K562 (cell line): Measurements from ENCODE around the gene IL23A. TPM values are rescaled to one million over a fixed set of nuclear protein-coding genes. Genes with fewer than 3 reads are reported as not detected.

Experiments
- ADNP ChIP-seq: fragments of 200-800 bp; sonication (Bioruptor generic); IDR thresholded peaks from 2 replicates; pipeline ENCODE4 v1.6.1; 2016; ENCODE audit warnings: missing genetic modification characterization, missing compliant biosample characterization
- DACH1 ChIP-seq: fragments of 450-650 bp; IDR thresholded peaks from 2 replicates; pipeline ENCODE4 v1.6.1; 2018; ENCODE audit not compliant: partially characterized antibody
- E2F3 ChIP-seq: fragments of 250-450 bp; sonication (Bioruptor Pico); IDR thresholded peaks from 2 replicates; pipeline ENCODE4 v1.4.0; 2020; ENCODE audit warnings: mild to moderate bottlenecking
- NBN ChIP-seq: fragments of 450-650 bp; IDR thresholded peaks from 2 replicates; pipeline ENCODE4 v1.6.1; 2016; ENCODE audit warnings: low read depth, mild to moderate bottlenecking
- NONO ChIP-seq, 2 experiments: fragments of 200-400 bp in 1 of 2; fragments of 450-650 bp in 1 of 2; formaldehyde crosslinking in 1 of 2; IDR thresholded peaks; 2 replicates each; pipeline ENCODE4 v1.6.1; 2017; ENCODE audit warnings: low read depth in 2 of 2, mild to moderate bottlenecking in 2 of 2, moderate library complexity in 2 of 2, low read length in 1 of 2
- NR2C2 ChIP-seq, 2 experiments: fragments of 200-800 bp in 1 of 2; sonication (Bioruptor generic) in 1 of 2; sonication (generic) in 1 of 2; formaldehyde crosslinking in 1 of 2; IDR thresholded peaks; 2 replicates each; pipeline versions ENCODE4 v1.6.1 to v1.8.0; 2016 to 2022; ENCODE audit warnings: mild to moderate bottlenecking in 1 of 2, missing compliant biosample characterization in 1 of 2, missing genetic modification characterization in 1 of 2, missing genetic modification reagents in 1 of 2
- PPARD ChIP-seq: fragments of 250-450 bp; sonication (Bioruptor Pico); IDR thresholded peaks from 2 replicates; pipeline ENCODE4 v1.8.0; 2022; ENCODE audit warnings: inconsistent platforms, mild to moderate bottlenecking, moderate library complexity
- RBM34 ChIP-seq: fragments of 200-400 bp; formaldehyde crosslinking; IDR thresholded peaks from 2 replicates; pipeline ENCODE4 v1.6.1; 2018; ENCODE audit warnings: low read length, borderline replicate concordance; ENCODE audit not compliant: insufficient read depth
- TEAD1 ChIP-seq, 2 experiments: fragments of 450-650 bp in 1 of 2; sonication (generic) in 1 of 2; formaldehyde crosslinking; IDR thresholded peaks; 2 replicates each; pipeline versions ENCODE4 v1.4.0 to v1.8.0; 2020 to 2022; ENCODE audit warnings: mild to moderate bottlenecking in 2 of 2, missing genetic modification reagents in 1 of 2
- polyA plus RNA-seq, 8 experiments: library from polyadenylated mRNA; depleted of rRNA in 4 of 8; stranded (reverse) in 5 of 8; unstranded in 3 of 8; fragments of >200 nt; fragmentation: Nextera tagmentation in 2 of 8; fragmentation: Illumina TruSeq in 1 of 8; extraction: Ambion mirVana in 2 of 8; extraction: Trizol in 1 of 8; gene quantifications; 2 replicates each; pipeline versions ENCODE4 v1.2.1 to v1.2.3, GENCODE V29; 2011 to 2014; ENCODE audit warnings: inconsistent platforms in 1 of 8, missing spikeins in 1 of 8
- total RNA-seq, 7 experiments: library from RNA; depleted of rRNA in 6 of 7; stranded (reverse); fragments of >200 nt in 6 of 7; fragmentation: Illumina TruSeq in 2 of 7; extraction: Trizol in 2 of 7; gene quantifications; 2 replicates each; pipeline versions ENCODE4 v1.2.1 to v1.2.3, GENCODE V29; 2011 to 2021; ENCODE audit warnings: low replicate concordance in 1 of 7
- TF ChIP-seq, protein P1 (sequence below), 2 experiments: fragments of 150-350 bp in 1 of 2; IDR thresholded peaks; 2 replicates each; pipeline ENCODE4 v1.6.1; 2012 to 2016; ENCODE audit warnings: low read depth in 2 of 2, low read length in 2 of 2, mild to moderate bottlenecking in 1 of 2, moderate library complexity in 1 of 2
- TF ChIP-seq, protein P2 (sequence below): sonication (generic); formaldehyde crosslinking; IDR thresholded peaks from 2 replicates; pipeline ENCODE4 v1.8.0; 2022; ENCODE audit warnings: missing genetic modification reagents, mild to moderate bottlenecking, moderate library complexity, borderline replicate concordance
- TF ChIP-seq, protein P3 (sequence below): fragments of 250-450 bp; sonication (Bioruptor Pico); IDR thresholded peaks from 2 replicates; pipeline ENCODE4 v1.5.1; 2021; ENCODE audit warnings: mild to moderate bottlenecking

The IL23A gene
- total and polyA plus RNA-seq, 9 of the 15 experiments (the other 6 are each of a cell fraction or from before 2014, with no cell fraction given) = 4.4 to 37.2 (median 9.6) TPM

DNA sequence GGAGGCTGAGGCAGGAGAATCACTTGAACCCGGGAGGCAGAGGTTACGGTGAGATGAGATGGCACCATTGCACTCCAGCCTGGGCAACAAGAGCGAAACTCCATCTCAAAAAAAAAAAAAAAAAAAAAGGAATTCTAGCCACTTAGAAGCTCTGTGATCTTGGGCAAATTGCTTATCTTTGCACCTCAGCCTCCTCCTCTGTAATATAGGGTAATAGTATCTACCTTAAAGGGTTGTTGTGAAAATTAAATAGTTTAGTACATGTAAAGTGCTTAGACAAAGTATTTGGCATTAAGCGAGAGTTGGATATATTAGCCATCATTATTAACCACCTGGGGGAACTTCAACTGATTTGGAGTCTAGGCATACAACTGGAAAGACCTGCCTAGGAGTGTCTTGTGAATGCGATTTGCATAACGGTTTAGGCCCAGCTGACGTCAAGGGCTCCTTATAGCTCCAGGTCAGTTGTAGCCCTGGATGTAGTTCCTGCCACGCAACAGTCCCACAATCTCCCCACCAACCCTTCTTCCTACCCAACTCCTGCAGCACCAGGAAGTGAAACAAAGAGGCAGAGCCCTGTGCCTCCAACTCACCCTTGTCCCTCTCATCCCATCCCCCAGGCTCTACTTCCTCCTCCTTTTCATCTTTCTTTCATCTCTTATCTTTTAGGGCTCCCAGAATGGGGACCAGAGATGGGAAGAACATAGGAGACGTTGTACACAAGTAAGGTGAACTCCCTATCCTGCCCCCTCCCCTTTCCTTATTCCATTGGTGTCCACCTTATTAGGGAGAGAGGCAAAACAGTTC lies 2.1 kb upstream of the IL23A start (continued):
- peak; percentile 83 for TF ChIP-seq DACH1
- TF ChIP-seq E2F3 (CRISPR knock-in tag) = no peak; the same call in 1 of the 2 replicates
- TF ChIP-seq TEAD1 (CRISPR knock-in tag; IDR thresholded peaks at IDR 0.05) = peak; percentile 11 to 44; a peak in 1 of 4 replicates
- TF ChIP-seq NR2C2 (CRISPR knock-in tag; IDR thresholded peaks at IDR 0.05) = peak; percentile 83
- TF ChIP-seq NR2C2 (tag; IDR thresholded peaks at IDR 0.05) = peak; percentile 97
- TF ChIP-seq ADNP (tag) = 0 out of 2 replicates have a peak, but pooled peaks have one; percentile 17
- peak; percentile 79; the same call in 1 of the 2 replicates for TF ChIP-seq NBN
- TF ChIP-seq, protein P1, sequence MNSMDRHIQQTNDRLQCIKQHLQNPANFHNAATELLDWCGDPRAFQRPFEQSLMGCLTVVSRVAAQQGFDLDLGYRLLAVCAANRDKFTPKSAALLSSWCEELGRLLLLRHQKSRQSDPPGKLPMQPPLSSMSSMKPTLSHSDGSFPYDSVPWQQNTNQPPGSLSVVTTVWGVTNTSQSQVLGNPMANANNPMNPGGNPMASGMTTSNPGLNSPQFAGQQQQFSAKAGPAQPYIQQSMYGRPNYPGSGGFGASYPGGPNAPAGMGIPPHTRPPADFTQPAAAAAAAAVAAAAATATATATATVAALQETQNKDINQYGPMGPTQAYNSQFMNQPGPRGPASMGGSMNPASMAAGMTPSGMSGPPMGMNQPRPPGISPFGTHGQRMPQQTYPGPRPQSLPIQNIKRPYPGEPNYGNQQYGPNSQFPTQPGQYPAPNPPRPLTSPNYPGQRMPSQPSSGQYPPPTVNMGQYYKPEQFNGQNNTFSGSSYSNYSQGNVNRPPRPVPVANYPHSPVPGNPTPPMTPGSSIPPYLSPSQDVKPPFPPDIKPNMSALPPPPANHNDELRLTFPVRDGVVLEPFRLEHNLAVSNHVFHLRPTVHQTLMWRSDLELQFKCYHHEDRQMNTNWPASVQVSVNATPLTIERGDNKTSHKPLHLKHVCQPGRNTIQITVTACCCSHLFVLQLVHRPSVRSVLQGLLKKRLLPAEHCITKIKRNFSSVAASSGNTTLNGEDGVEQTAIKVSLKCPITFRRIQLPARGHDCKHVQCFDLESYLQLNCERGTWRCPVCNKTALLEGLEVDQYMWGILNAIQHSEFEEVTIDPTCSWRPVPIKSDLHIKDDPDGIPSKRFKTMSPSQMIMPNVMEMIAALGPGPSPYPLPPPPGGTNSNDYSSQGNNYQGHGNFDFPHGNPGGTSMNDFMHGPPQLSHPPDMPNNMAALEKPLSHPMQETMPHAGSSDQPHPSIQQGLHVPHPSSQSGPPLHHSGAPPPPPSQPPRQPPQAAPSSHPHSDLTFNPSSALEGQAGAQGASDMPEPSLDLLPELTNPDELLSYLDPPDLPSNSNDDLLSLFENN (IDR thresholded peaks at IDR 0.05; ENCODE audit: low read depth in 2 of 2, low read length in 2 of 2) = peak in 1 of 2 experiments; percentile 19; a peak in 1 of 4 replicates
- TF ChIP-seq, protein P2, sequence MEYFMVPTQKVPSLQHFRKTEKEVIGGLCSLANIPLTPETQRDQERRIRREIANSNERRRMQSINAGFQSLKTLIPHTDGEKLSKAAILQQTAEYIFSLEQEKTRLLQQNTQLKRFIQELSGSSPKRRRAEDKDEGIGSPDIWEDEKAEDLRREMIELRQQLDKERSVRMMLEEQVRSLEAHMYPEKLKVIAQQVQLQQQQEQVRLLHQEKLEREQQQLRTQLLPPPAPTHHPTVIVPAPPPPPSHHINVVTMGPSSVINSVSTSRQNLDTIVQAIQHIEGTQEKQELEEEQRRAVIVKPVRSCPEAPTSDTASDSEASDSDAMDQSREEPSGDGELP = peak; percentile 63
- no peak for TF ChIP-seq NONO (IDR thresholded peaks at IDR 0.05; ENCODE audit: low read depth in 2 of 2, low read length in 1 of 2)
- TF ChIP-seq RBM34 = no peak
- TF ChIP-seq, protein P3, sequence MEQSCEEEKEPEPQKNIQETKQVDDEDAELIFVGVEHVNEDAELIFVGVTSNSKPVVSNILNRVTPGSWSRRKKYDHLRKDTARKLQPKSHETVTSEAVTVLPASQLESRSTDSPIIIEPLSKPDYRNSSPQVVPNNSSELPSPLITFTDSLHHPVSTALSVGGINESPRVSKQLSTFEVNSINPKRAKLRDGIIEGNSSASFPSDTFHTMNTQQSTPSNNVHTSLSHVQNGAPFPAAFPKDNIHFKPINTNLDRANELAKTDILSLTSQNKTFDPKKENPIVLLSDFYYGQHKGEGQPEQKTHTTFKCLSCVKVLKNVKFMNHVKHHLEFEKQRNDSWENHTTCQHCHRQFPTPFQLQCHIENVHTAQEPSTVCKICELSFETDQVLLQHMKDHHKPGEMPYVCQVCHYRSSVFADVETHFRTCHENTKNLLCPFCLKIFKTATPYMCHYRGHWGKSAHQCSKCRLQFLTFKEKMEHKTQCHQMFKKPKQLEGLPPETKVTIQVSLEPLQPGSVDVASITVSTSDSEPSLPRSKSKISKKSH = no peak
- TF ChIP-seq PPARD (CRISPR knock-in tag) = no peak
